K562 (cell line): Measurements from ENCODE around the gene MPND. TPM values are rescaled to one million over a fixed set of nuclear protein-coding genes. Genes with fewer than 3 reads are reported as not detected.

ENCODE experiments used
- ATAC-seq: fragments of 200-7000 bp; cut with Tn5 transposase; 3 replicates; pipeline ENCODE4 v1.9.1; 2020; ENCODE audit warnings: moderate library complexity
- BruUV-seq: library from RNA; stranded (reverse); fragments of 400-500 nt; replicated peaks from 2 replicates; lab custom pipeline; 2021; lab: Mats Ljungman, UMichigan
- CTCF ChIA-PET: fragments of 300-600 bp; formaldehyde crosslinking; extraction: SDS; loops from one replicate; lab custom pipeline; 2021; ENCODE audit warnings: low intra/inter-chr PET ratio; lab: Yijun Ruan, JAX
- POLR2A ChIA-PET: fragments of 300-600, 350-650 bp; sonication (Branson Sonifier 250); formaldehyde crosslinking; extraction: SDS; loops from one replicate; lab custom pipeline; 2021; ENCODE audit warnings: antibody characterized with exemption, inconsistent platforms; lab: Yijun Ruan, JAX
- DNase-seq, 4 experiments: peaks; one replicate each; pipeline versions ENCODE4 v3.0.0 to v3.0.0-alpha.2; 2011 to 2018; ENCODE audit warnings: low spot score in 3 of 4, mixed read lengths in 3 of 4; ENCODE audit errors: extremely low read depth in 1 of 4
- FAIRE-seq: peaks from 2 replicates; lab custom pipeline; 2011; peaks lifted over from hg19 to GRCh38; lab: Jason Lieb, UNC
- H2AFZ ChIP-seq: 2 replicates; pipeline ENCODE4 v1.6.0; 2011; ENCODE audit warnings: low read depth, low read length, control low read depth, inconsistent platforms
- H3K27ac ChIP-seq: fragments of 200-600 bp; 3 replicates; pipeline ENCODE4 v1.8.0; 2011; ENCODE audit warnings: low read depth, mild to moderate bottlenecking, control low read depth, inconsistent platforms, low read length, moderate library complexity, mixed read lengths; ENCODE audit errors: extremely low read depth
- H3K27me3 ChIP-seq, 2 experiments: fragments of 300-600 bp in 1 of 2; 2 replicates in 1 of 2; 3 replicates in 1 of 2; pipeline versions ENCODE4 v1.6.0 to v1.8.0; 2011; ENCODE audit warnings: inconsistent platforms in 2 of 2, low read length in 2 of 2, mild to moderate bottlenecking in 1 of 2, mixed read lengths in 1 of 2, moderate library complexity in 1 of 2; ENCODE audit not compliant: control insufficient read depth in 2 of 2, insufficient read depth in 2 of 2
- H3K36me3 ChIP-seq: fragments of 300-600 bp; 3 replicates; pipeline ENCODE4 v1.8.0; 2011; ENCODE audit warnings: mild to moderate bottlenecking, low read length, inconsistent platforms; ENCODE audit not compliant: control insufficient read depth, insufficient read depth
- H3K4me1 ChIP-seq, 2 experiments: fragments of 200-600 bp in 1 of 2; replicated peaks in 1 of 2; 2 replicates in 1 of 2; 3 replicates in 1 of 2; pipeline versions ENCODE4 v1.5.1 to v1.8.0; 2011; ENCODE audit warnings: inconsistent platforms in 2 of 2, low read length in 2 of 2, mild to moderate bottlenecking in 1 of 2, mixed read lengths in 1 of 2, moderate library complexity in 1 of 2; ENCODE audit not compliant: control insufficient read depth in 2 of 2, insufficient read depth in 2 of 2
- H3K4me2 ChIP-seq: 2 replicates; pipeline ENCODE4 v1.6.1; 2011; ENCODE audit warnings: low read length, control low read depth, inconsistent platforms, mixed read lengths; ENCODE audit not compliant: insufficient read depth
- H3K4me3 ChIP-seq: fragments of 200-600 bp; sonication (generic), shearing (Covaris generic); 2 replicates; pipeline ENCODE4 v1.5.1; 2016; ENCODE audit warnings: control low read depth, inconsistent platforms
- H3K79me2 ChIP-seq: fragments of 200-600 bp; 3 replicates; pipeline ENCODE4 v1.8.0; 2011; ENCODE audit warnings: low read length, inconsistent platforms; ENCODE audit not compliant: control insufficient read depth, insufficient read depth
- H3K9ac ChIP-seq, 2 experiments: 2 replicates each; pipeline versions ENCODE4 v1.6.0 to v1.6.1; 2011; ENCODE audit warnings: low read depth in 2 of 2, low read length in 2 of 2, control low read depth in 1 of 2, inconsistent platforms in 1 of 2, mild to moderate bottlenecking in 1 of 2, mixed read lengths in 1 of 2; ENCODE audit not compliant: insufficient read depth in 1 of 2
- H3K9me1 ChIP-seq: one replicate; pipeline ENCODE4 v1.6.0; 2011; ENCODE audit warnings: inconsistent platforms, mild to moderate bottlenecking, low read length, moderate library complexity; ENCODE audit not compliant: control insufficient read depth, insufficient read depth
- H3K9me3 ChIP-seq: replicated peaks from 2 replicates; pipeline ENCODE4 v1.5.1; 2011; ENCODE audit warnings: low read depth, low read length, inconsistent platforms; ENCODE audit not compliant: control insufficient read depth, insufficient read depth
- H4K20me1 ChIP-seq: replicated peaks from 2 replicates; pipeline ENCODE4 v1.6.1; 2011; ENCODE audit warnings: low read length, inconsistent platforms, mixed read lengths; ENCODE audit not compliant: control insufficient read depth, insufficient read depth
- NCOA4 ChIP-seq: fragments of 450-650 bp; IDR thresholded peaks from 2 replicates; pipeline ENCODE4 v1.6.1; 2018; ENCODE audit warnings: mild to moderate bottlenecking; ENCODE audit not compliant: partially characterized antibody
- POLR2A ChIP-seq: fragments of 450-650 bp; conservative IDR thresholded peaks from 2 replicates; pipeline ENCODE4 v1.6.1; 2016
- POLR2G ChIP-seq: fragments of 200-400 bp; formaldehyde crosslinking; IDR thresholded peaks from 2 replicates; pipeline ENCODE4 v1.6.1; 2017; ENCODE audit warnings: low read depth, mild to moderate bottlenecking, antibody characterized with exemption, low read length, moderate library complexity
- PTBP1 ChIP-seq: fragments of 200-400 bp; formaldehyde crosslinking; IDR thresholded peaks from 2 replicates; pipeline ENCODE4 v1.6.1; 2017; ENCODE audit warnings: low read depth, low read length
- RBFOX2 ChIP-seq: fragments of 200-400 bp; formaldehyde crosslinking; IDR thresholded peaks from 2 replicates; pipeline ENCODE4 v1.6.1; 2017; ENCODE audit warnings: low read depth, mild to moderate bottlenecking, low read length, moderate library complexity
- SUPT5H ChIP-seq: fragments of 450-650 bp; IDR thresholded peaks from 2 replicates; pipeline ENCODE4 v1.6.1; 2016
- TCFL5 ChIP-seq: fragments of 250-450 bp; sonication (Bioruptor Pico); conservative IDR thresholded peaks from 2 replicates; pipeline ENCODE4 v1.6.1; 2021; ENCODE audit warnings: mild to moderate bottlenecking, moderate library complexity, matching md5 sums
- WGBS: fragments of 100-300 bp; shearing (Covaris generic); methylation state at CpG from one replicate; pipeline ENCODE4 v1.1.6; 2016; ENCODE audit warnings: low coverage, mixed read lengths; ENCODE audit not compliant: insufficient coverage; ENCODE audit errors: missing lambda C conversion rate; 5-methylcytosine and 5-hydroxymethylcytosine counted together
- in situ Hi-C: fragments of 300-500 bp; cut with MboI; formaldehyde crosslinking; loops from 4 replicates; pipeline ENCODE4 v1.15.0; 2018; ENCODE audit warnings: inconsistent platforms, mixed read lengths
- intact Hi-C: fragments of 100-400 bp; cut with micrococcal nuclease; formaldehyde crosslinking; loops from 2 replicates; pipeline ENCODE4 v1.14.2; 2022
- polyA plus RNA-seq, 8 experiments: library from polyadenylated mRNA; depleted of rRNA in 4 of 8; stranded (reverse) in 5 of 8; unstranded in 3 of 8; fragments of >200 nt; fragmentation: Nextera tagmentation in 2 of 8; fragmentation: Illumina TruSeq in 1 of 8; extraction: Ambion mirVana in 2 of 8; extraction: Trizol in 1 of 8; gene quantifications; 2 replicates each; pipeline versions ENCODE4 v1.2.1 to v1.2.3, GENCODE V29; 2011 to 2014; ENCODE audit warnings: inconsistent platforms in 1 of 8, missing spikeins in 1 of 8
- total RNA-seq, 7 experiments: library from RNA; depleted of rRNA in 6 of 7; stranded (reverse); fragments of >200 nt in 6 of 7; fragmentation: Illumina TruSeq in 2 of 7; extraction: Trizol in 2 of 7; gene quantifications; 2 replicates each; pipeline versions ENCODE4 v1.2.1 to v1.2.3, GENCODE V29; 2011 to 2021; ENCODE audit warnings: low replicate concordance in 1 of 7

The MPND gene
- total and polyA plus RNA-seq, 9 of the 15 experiments (the other 6 are each of a cell fraction or from before 2014, with no cell fraction given): 0.25 to 14.0 (median 3.9) TPM

- in situ Hi-C loops (no loop called here), intact Hi-C loops (no loop called here)
- TSS peak; percentile 40 for BruUV-seq
- Histone ChIP-seq H2AFZ (no peak overlapping the region), H3K4me3 (no peak overlapping the region), H3K4me2 (no peak overlapping the region), H3K36me3 (peaks cover 78% of the 10 kb centered on the region; the same call in 2 of the 3 replicates), H3K9me3 (no peaks in the 10 kb centered on the region), H3K79me2 (no peaks in the 10 kb centered on the region), H3K9me1 (no peaks in the 10 kb centered on the region), H4K20me1 (0 out of 2 replicates have a peak, but pooled peaks cover 4% of the 10 kb centered on the region), H3K4me1 (peaks cover 0 to 75% of the 10 kb centered on the region in 2 experiments; a peak in 2 of 5 replicates), H3K27me3 (no peaks in the 10 kb centered on the region), H3K27ac (no peak overlapping the region), H3K9ac (peak overlapping the region in 1 of 2 experiments; percentile 1; a peak in 1 of 4 replicates)
- peak; percentile 40; the same call in 1 of the 2 replicates for TF ChIP-seq SUPT5H
- TF ChIP-seq POLR2A: peak; percentile 50
- TF ChIP-seq PTBP1: 0 out of 2 replicates have a peak, but pooled peaks have one; percentile 34
- TF ChIP-seq TCFL5: no peak
- peak; percentile 68 for TF ChIP-seq POLR2G
- peak; percentile 36 for TF ChIP-seq RBFOX2
- no peak for TF ChIP-seq NCOA4
- ChIA-PET POLR2A (interaction anchor here (0.6 to 4.8 kb wide), 5 partner anchors 12 to 171 kb away, joined by 3 to 29 read pairs (median 6); no protein-coding TSS in a partner anchor), CTCF (no interaction called here)
- WGBS: 84% methylated on average over 11 of the region's 12 CpGs
- DNase-seq (no peak), ATAC-seq (no peak), FAIRE-seq (no peak)
Observed at GRCh38 chr19:4360641-4361151, 17.3 kb downstream of the MPND start.
